ENCODE measurements around the gene GRN. TPM values are rescaled to one million over a fixed set of nuclear protein-coding genes. Genes with fewer than 3 reads are reported as not detected.
"Not testable (repeated sequence)": the region's sequence is repeated elsewhere in the genome, so short reads cannot be mapped to it uniquely, and the experiment has no call there.

GRN gene
- total RNA-seq, 1 donor from 2014 or later: 88.7 TPM

DNA sequence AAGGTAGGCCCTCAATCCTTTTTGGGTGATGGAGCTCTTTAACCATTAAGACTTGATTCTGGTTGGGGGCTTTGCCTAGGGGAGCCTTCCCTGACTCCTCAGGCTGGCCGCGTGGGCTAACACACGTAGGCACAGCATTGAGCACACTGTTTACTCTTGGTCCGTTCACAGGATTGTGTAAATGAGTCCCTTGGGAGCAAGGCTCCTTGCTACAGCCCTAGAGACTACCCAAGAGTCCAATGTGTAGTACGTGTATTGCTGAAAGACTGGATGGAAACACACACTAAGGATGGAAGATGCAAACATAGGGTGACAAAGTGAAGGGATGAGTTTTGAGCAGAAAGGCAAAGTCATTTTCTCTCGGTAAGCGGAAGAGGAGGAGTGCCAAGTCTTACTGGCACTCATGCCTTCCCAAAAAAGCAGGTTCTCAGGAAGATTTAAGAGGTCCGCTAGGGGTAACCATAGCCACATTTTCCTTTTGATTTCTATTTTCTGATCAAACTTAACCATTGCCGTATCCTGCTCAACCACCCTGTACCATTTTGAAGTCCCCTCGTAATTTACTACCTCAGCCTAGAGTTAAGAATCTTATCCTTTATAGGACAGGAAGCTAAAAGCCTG lies 45.3 kb downstream of the GRN start:
- Mint-ChIP-seq H3K4me1 (ENCODE audit: low read depth, unreplicated experiment) (no peaks in the 10 kb centered on the region), H3K9me3 (ENCODE audit: unreplicated experiment) (peaks cover 2% of the 10 kb centered on the region), H3K27me3 (ENCODE audit: unreplicated experiment) (peaks cover 10% of the 10 kb centered on the region), H3K4me3 (ENCODE audit: unreplicated experiment) (no peak overlapping the region), H3K27ac (ENCODE audit: unreplicated experiment) (no peak overlapping the region), H3K36me3 (ENCODE audit: unreplicated experiment) (no peaks in the 10 kb centered on the region)
- TF ChIP-seq, protein P1, sequence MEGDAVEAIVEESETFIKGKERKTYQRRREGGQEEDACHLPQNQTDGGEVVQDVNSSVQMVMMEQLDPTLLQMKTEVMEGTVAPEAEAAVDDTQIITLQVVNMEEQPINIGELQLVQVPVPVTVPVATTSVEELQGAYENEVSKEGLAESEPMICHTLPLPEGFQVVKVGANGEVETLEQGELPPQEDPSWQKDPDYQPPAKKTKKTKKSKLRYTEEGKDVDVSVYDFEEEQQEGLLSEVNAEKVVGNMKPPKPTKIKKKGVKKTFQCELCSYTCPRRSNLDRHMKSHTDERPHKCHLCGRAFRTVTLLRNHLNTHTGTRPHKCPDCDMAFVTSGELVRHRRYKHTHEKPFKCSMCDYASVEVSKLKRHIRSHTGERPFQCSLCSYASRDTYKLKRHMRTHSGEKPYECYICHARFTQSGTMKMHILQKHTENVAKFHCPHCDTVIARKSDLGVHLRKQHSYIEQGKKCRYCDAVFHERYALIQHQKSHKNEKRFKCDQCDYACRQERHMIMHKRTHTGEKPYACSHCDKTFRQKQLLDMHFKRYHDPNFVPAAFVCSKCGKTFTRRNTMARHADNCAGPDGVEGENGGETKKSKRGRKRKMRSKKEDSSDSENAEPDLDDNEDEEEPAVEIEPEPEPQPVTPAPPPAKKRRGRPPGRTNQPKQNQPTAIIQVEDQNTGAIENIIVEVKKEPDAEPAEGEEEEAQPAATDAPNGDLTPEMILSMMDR (IDR thresholded peaks at IDR 0.05; ENCODE audit: partially characterized antibody, unreplicated experiment): no peak
- no peak for DNase-seq

DNA sequence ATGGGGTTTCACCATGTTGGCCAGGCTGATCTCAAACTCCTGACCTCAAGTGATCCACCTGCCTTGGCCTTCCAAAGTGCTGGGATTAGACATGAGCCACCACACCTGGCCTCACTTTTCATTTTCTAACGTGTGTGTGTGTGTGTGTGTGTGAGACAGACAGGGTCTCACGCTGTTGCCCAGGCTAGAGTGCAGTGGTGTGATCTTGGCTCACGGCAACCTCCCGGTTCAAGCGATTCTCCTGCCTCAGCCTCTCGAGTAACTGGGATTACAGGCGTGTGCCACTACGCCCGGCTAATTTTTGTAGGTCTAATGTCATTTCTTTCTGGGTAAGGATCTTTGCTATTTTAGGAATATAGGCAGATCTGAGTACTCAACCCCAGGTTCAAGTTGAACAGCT lies 49.0 kb downstream of the GRN start:
- not testable (repeated sequence) for H3K27me3 Mint-ChIP-seq (ENCODE audit: unreplicated experiment); H3K4me3 Mint-ChIP-seq (ENCODE audit: unreplicated experiment)

DNA sequence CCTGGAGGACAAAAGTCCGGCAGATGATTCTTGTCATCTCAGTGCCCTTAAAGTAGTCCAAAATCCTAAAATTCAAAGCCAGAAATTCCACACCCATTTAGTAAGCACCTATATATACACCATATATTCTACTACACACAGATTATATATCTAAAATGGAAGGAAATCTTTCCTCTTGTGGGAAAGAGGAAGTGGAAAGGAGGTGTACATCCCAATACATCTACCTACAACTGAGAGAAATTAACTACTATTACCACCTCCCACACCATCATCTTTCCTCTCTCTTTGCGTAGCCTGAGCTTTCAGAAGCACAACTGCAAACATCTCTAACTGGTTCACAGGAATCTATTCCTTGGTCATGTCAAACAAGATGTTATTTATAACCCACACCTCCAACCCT lies 49.7 kb downstream of the GRN start:
- TF ChIP-seq, protein P1 (IDR thresholded peaks at IDR 0.05; ENCODE audit: partially characterized antibody, unreplicated experiment): no peak
- H3K27me3 Mint-ChIP-seq (ENCODE audit: unreplicated experiment): peaks cover 6% of the 10 kb centered on the region
- no peak overlapping the region for H3K27ac Mint-ChIP-seq (ENCODE audit: unreplicated experiment)
- H3K4me1 Mint-ChIP-seq (ENCODE audit: low read depth, unreplicated experiment): peaks cover 1% of the 10 kb centered on the region
- no peak overlapping the region for H3K4me3 Mint-ChIP-seq (ENCODE audit: unreplicated experiment)
- H3K36me3 Mint-ChIP-seq (ENCODE audit: unreplicated experiment): peaks cover under 1% of the 10 kb centered on the region
- peaks cover under 1% of the 10 kb centered on the region for H3K9me3 Mint-ChIP-seq (ENCODE audit: unreplicated experiment)
- no peak for DNase-seq

More for the DNA sequence above, 49.0 kb downstream of the GRN start:
- H3K4me1 Mint-ChIP-seq (ENCODE audit: low read depth, unreplicated experiment); H3K27ac Mint-ChIP-seq (ENCODE audit: unreplicated experiment); H3K36me3 Mint-ChIP-seq (ENCODE audit: unreplicated experiment); DNase-seq; H3K9me3 Mint-ChIP-seq (ENCODE audit: unreplicated experiment): not testable (repeated sequence)

DNA sequence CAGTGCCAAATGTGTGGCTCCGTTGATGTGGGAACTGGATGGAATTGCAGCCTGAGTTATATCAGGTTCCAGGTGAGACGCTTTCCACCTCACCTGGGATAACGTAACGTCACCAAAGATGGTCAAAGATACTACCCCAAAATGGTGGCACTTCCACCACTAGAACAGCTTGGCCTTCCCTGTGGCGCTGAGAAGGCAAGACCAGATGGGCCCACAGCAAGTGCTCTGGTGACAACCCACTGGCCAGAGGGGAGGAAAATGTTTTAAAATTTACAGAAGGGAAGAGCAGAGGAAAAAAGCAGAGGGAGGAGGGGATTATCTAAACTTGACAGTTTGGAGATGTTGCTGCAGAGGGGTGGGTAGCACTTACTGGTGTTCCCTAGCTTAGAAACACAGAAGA lies 51.8 kb downstream of the GRN start:
- Mint-ChIP-seq H3K9me3 (ENCODE audit: unreplicated experiment) (peaks cover 4% of the 10 kb centered on the region), H3K4me3 (ENCODE audit: unreplicated experiment) (no peak overlapping the region), H3K27ac (ENCODE audit: unreplicated experiment) (no peak overlapping the region), H3K27me3 (ENCODE audit: unreplicated experiment) (peaks cover 5% of the 10 kb centered on the region), H3K36me3 (ENCODE audit: unreplicated experiment) (peaks cover 5% of the 10 kb centered on the region), H3K4me1 (ENCODE audit: low read depth, unreplicated experiment) (peaks cover 5% of the 10 kb centered on the region)
- TF ChIP-seq, protein P1 (IDR thresholded peaks at IDR 0.05; ENCODE audit: partially characterized antibody, unreplicated experiment): no peak
- DNase-seq: no peak

DNA sequence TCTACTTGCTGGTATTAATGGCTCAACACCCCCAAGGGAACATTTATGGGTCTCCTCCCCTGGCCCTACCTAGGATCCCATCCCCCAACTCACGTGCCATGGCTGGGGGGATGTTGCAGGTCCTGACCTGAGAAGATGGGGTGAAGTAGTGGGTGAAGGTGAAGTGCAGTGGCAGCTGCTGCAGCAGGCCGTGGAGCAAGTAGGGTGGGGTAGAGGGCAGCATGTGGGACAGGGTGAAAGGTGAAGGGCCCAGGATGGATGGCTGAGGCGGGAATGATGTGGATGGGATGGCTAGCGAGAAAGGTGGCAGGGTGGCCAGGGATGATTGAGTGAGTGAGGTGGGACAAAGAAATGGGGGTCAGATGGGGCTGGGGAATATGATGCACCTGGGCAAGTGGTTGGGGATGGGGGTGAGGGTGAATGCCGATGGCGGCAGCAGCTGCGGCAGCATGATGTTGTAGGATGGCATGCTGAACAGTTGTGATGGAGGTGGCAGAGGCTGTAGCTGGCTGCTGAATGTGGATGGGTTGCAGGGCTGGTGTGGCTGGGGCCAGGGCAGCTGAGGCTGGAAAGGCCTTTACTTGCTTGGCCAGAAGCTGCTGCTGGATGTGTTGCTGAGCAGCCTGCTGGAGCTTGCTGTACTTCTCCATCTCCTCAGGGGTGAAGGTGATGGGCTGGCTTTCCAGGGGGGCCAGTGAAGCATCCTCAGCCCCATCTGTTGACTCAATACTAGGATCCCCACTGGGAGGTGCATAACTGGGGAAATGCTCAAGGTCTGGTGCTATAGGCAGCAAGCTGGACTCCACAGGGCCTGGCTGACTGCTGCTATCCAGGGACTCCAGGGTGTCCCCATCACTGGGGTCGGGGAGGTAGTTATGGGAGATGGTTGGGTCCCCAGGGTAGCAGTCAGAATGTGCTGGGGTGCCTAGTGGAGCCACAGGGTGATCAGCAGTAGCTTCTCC lies 52.7 kb downstream of the GRN start:
- Mint-ChIP-seq H3K36me3 (ENCODE audit: unreplicated experiment) (peaks cover 5% of the 10 kb centered on the region), H3K27ac (ENCODE audit: unreplicated experiment) (no peak overlapping the region), H3K4me3 (ENCODE audit: unreplicated experiment) (no peak overlapping the region), H3K4me1 (ENCODE audit: low read depth, unreplicated experiment) (peaks cover 5% of the 10 kb centered on the region), H3K27me3 (ENCODE audit: unreplicated experiment) (peaks cover 5% of the 10 kb centered on the region), H3K9me3 (ENCODE audit: unreplicated experiment) (peaks cover 4% of the 10 kb centered on the region)
- TF ChIP-seq, protein P1 (IDR thresholded peaks at IDR 0.05; ENCODE audit: partially characterized antibody, unreplicated experiment): no peak
- no peak for DNase-seq
